ENCODE results near the gene SDC1. TPM values are rescaled to one million over a fixed set of nuclear protein-coding genes. Genes with fewer than 3 reads are reported as not detected.
"Not testable (repeated sequence)": the region's sequence is repeated elsewhere in the genome, so short reads cannot be mapped to it uniquely, and the experiment has no call there.

Gene SDC1
- total RNA-seq, 3 donors from 2014 or later = 0.33 to 0.73 (median 0.66) TPM

GRCh38 chr2:20235655-20236305 is 10.8 kb upstream of the SDC1 start:
- Mint-ChIP-seq H3K4me1 (ENCODE audit: low read depth) (no peaks in the 10 kb centered on the region), H3K36me3 (ENCODE audit: insufficient read depth) (no peaks in the 10 kb centered on the region), H3K27me3 (ENCODE audit: low read depth) (peaks cover 39% of the 10 kb centered on the region), H3K9me3 (no peaks in the 10 kb centered on the region), H3K4me3 (no peak overlapping the region)
- DNase-seq (no peak), ATAC-seq (no peak)

- not testable (repeated sequence) for ATAC-seq; H3K9me3 Mint-ChIP-seq; DNase-seq; H3K4me1 Mint-ChIP-seq (ENCODE audit: low read depth); H3K36me3 Mint-ChIP-seq (ENCODE audit: insufficient read depth); H3K4me3 Mint-ChIP-seq
- peaks cover 41% of the 10 kb centered on the region for H3K27me3 Mint-ChIP-seq (ENCODE audit: low read depth)
Observed at GRCh38 chr2:20234597-20234996, 9.7 kb upstream of the SDC1 start.

GRCh38 chr2:20232837-20233207 is 7.9 kb upstream of the SDC1 start:
- H3K9me3 Mint-ChIP-seq = no peaks in the 10 kb centered on the region
- DNase-seq (no peak), ATAC-seq (no peak)
- H3K27me3 Mint-ChIP-seq (ENCODE audit: low read depth) = peaks cover 40% of the 10 kb centered on the region
- H3K4me3 Mint-ChIP-seq = no peak overlapping the region
- no peaks in the 10 kb centered on the region for H3K4me1 Mint-ChIP-seq (ENCODE audit: low read depth)
- no peaks in the 10 kb centered on the region for H3K36me3 Mint-ChIP-seq (ENCODE audit: insufficient read depth)

- Mint-ChIP-seq H3K4me1 (ENCODE audit: low read depth) (no peaks in the 10 kb centered on the region), H3K9me3 (no peaks in the 10 kb centered on the region), H3K27me3 (ENCODE audit: low read depth) (peaks cover 38% of the 10 kb centered on the region), H3K4me3 (no peak overlapping the region), H3K36me3 (ENCODE audit: insufficient read depth) (no peaks in the 10 kb centered on the region)
- ATAC-seq (no peak), DNase-seq (no peak)
Observed at GRCh38 chr2:20231598-20232026, 6.7 kb upstream of the SDC1 start.

- Mint-ChIP-seq H3K4me1 (ENCODE audit: low read depth) (no peaks in the 10 kb centered on the region), H3K36me3 (ENCODE audit: insufficient read depth) (no peaks in the 10 kb centered on the region), H3K4me3 (no peak overlapping the region), H3K9me3 (no peaks in the 10 kb centered on the region), H3K27me3 (ENCODE audit: low read depth) (peaks cover 39% of the 10 kb centered on the region)
- ATAC-seq = no peak
- no peak for DNase-seq
Observed at GRCh38 chr2:20231159-20231558, 6.2 kb upstream of the SDC1 start.

DNA sequence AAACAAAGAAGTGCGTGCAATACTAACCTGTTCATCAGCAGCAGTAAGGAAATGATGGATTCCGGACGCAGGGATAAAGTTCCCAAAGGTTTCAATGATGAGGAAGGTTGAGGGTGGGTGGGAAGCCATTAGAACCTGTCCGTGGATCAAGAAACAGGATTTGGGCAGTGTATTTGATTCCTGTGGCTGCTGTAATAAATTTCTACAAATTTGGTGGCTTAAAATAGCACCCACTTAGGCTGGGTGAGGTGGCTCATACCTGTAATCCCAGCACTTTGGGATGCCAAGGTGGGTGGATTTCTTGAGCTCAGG is 5.1 kb upstream of the SDC1 start:
- Mint-ChIP-seq H3K9me3 (no peaks in the 10 kb centered on the region), H3K36me3 (ENCODE audit: insufficient read depth) (no peaks in the 10 kb centered on the region), H3K4me3 (no peak overlapping the region), H3K4me1 (ENCODE audit: low read depth) (peaks cover 3% of the 10 kb centered on the region), H3K27me3 (ENCODE audit: low read depth) (peaks cover 43% of the 10 kb centered on the region)
- DNase-seq (no peak), ATAC-seq (no peak)

GRCh38 chr2:20229322-20230113 is 4.6 kb upstream of the SDC1 start:
- DNase-seq (no peak), ATAC-seq (no peak)
- H3K27me3 Mint-ChIP-seq (ENCODE audit: low read depth) = peaks cover 43% of the 10 kb centered on the region
- no peak overlapping the region for H3K4me3 Mint-ChIP-seq
- no peaks in the 10 kb centered on the region for H3K9me3 Mint-ChIP-seq
- peaks cover 3% of the 10 kb centered on the region for H3K4me1 Mint-ChIP-seq (ENCODE audit: low read depth)
- H3K36me3 Mint-ChIP-seq (ENCODE audit: insufficient read depth) = no peaks in the 10 kb centered on the region

DNA sequence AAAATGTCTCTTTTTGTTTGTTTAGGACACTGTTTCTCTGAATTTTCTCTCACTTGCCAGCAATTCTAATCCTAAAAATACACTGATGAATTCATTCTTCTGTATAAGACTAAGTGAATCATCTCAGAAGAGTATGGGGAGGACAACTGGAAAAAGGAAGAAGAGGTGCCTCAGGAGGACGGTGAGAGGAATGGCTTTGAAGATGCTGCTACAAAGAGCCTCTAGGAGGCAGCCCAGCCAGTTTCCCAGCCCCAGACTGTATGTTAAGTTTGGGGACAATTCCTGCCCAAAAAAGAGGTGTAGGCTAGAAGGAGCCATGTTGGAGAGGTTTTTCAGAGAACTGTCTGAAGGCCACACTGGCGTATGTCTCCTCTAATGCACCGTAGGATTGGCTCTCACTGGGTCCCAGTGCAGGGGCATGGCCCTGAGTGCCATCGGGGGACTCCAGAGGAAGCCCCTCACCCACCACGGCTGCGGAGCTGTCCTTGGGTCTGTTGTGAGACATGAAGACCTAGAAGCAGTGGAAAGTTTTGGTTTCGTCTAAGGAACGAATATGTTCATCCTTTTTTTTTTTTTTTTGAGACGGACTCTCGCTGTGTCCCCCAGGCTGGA is 3.1 kb upstream of the SDC1 start:
- no peaks in the 10 kb centered on the region for H3K9me3 Mint-ChIP-seq
- peaks cover 4% of the 10 kb centered on the region for H3K4me1 Mint-ChIP-seq (ENCODE audit: low read depth)
- no peaks in the 10 kb centered on the region for H3K36me3 Mint-ChIP-seq (ENCODE audit: insufficient read depth)
- peaks cover 45% of the 10 kb centered on the region for H3K27me3 Mint-ChIP-seq (ENCODE audit: low read depth)
- DNase-seq (no peak), ATAC-seq (no peak)
- no peak overlapping the region for H3K4me3 Mint-ChIP-seq

DNA sequence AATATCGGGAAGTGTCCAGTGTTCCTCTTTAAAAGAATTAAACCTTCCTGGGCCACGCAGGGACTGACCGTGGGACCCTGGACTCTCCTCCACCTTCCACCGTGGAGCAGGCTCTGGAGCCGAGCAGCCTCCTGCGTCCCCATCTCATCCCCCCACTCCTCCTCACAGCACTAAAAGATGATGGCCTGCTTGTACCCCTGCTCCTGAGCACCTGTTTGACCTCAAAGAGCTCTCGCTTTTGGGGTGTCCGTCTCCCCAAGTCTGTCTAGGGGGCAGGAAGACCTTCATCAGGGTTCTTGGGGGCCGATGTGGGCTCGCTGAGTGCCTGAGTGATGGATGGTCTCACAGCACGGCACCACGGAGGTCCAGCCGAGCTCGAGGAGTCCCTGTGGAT is 1.2 kb upstream of the SDC1 start:
- no peaks in the 10 kb centered on the region for H3K9me3 Mint-ChIP-seq
- peaks cover 9% of the 10 kb centered on the region for H3K4me1 Mint-ChIP-seq (ENCODE audit: low read depth)
- peaks cover 53% of the 10 kb centered on the region for H3K27me3 Mint-ChIP-seq (ENCODE audit: low read depth)
- DNase-seq = no peak
- ATAC-seq = no peak
- H3K36me3 Mint-ChIP-seq (ENCODE audit: insufficient read depth) = no peaks in the 10 kb centered on the region
- H3K4me3 Mint-ChIP-seq = no peak overlapping the region

GRCh38 chr2:20225294-20226151 is 593 bp upstream of the SDC1 start:
- peaks cover 53% of the 10 kb centered on the region for H3K27me3 Mint-ChIP-seq (ENCODE audit: low read depth)
- H3K9me3 Mint-ChIP-seq = no peaks in the 10 kb centered on the region
- no peak for DNase-seq
- H3K4me3 Mint-ChIP-seq = peak overlapping the region; percentile 53
- no peaks in the 10 kb centered on the region for H3K36me3 Mint-ChIP-seq (ENCODE audit: insufficient read depth)
- ATAC-seq = peak; percentile 64 to 68
- peaks cover 9% of the 10 kb centered on the region for H3K4me1 Mint-ChIP-seq (ENCODE audit: low read depth)

DNA sequence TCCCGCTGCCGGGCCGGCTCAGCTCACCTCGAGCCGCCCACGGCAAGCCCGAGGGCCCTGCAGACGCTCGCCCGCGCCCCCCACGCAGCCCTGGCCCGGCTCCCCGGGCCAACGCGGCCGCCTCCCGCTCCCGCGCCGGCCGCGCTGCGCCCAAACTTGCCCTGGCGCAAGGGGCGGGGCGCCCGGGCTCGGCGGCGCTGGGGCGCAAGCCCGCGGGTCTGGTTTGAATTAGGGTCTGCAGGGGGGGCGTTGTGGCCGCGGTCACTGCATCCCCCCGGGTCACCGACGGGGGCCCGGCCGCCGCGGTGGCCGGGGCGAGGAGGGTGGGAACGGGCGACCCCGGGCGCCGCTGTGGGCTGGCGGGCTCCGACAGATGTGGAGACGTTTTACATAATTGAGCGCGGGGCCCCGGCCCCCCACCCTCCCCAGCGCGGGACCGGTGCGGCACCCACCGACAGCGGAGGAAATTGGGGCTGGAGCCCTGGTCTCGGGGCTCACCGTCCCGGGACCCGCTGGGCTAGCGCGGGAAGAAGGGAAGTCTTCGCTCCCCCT is 690 bp downstream of the SDC1 start:
- H3K4me3 Mint-ChIP-seq = no peak overlapping the region
- ATAC-seq (peak; percentile 38 to 39), DNase-seq (no peak)
- H3K27me3 Mint-ChIP-seq (ENCODE audit: low read depth) = peaks cover 60% of the 10 kb centered on the region
- H3K4me1 Mint-ChIP-seq (ENCODE audit: low read depth) = peaks cover 9% of the 10 kb centered on the region
- no peaks in the 10 kb centered on the region for H3K36me3 Mint-ChIP-seq (ENCODE audit: insufficient read depth)
- H3K9me3 Mint-ChIP-seq = no peaks in the 10 kb centered on the region

- H3K4me1 Mint-ChIP-seq (ENCODE audit: low read depth) = peaks cover 9% of the 10 kb centered on the region
Observed at GRCh38 chr2:20223407-20224163, 1.3 kb downstream of the SDC1 start.

DNA sequence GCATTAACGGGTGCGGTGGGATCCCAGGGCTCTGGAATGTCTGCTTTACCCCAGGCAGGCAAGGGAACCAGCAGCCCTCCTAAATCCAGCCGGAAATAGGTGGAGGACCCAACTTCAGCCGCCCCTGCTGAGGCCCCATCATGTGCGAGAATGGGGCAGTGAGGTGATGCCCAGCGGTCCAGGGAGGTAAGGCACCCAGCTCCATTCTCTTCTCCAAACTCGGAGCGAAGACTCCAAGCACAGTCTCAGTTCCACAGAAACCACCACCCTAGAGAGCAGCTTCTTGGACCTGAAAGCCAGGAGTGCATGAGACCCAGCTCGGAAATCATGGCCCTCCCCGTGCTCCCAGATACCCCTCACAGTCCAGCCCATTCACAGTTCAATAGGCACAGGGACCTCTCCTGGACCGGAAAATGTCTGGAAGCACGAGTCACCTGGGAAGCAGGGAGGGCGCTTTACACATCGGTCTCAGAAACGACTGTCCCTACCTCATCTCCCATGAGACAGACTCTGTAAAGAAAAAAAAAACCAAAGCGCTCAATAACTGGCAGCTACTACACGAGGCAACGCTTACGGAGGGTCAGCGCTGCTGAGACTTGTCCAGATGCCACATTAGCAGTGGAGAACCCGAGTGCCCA is 2.0 kb downstream of the SDC1 start:
- Mint-ChIP-seq H3K4me3 (peak overlapping the region; percentile 20), H3K36me3 (ENCODE audit: insufficient read depth) (no peaks in the 10 kb centered on the region), H3K27me3 (ENCODE audit: low read depth) (peaks cover 59% of the 10 kb centered on the region), H3K9me3 (no peaks in the 10 kb centered on the region), H3K4me1 (ENCODE audit: low read depth) (peaks cover 9% of the 10 kb centered on the region)
- no peak for DNase-seq
- ATAC-seq = no peak

More at GRCh38 chr2:20223407-20224163, 1.3 kb downstream of the SDC1 start:
- DNase-seq = no peak
- Mint-ChIP-seq H3K9me3 (no peaks in the 10 kb centered on the region), H3K36me3 (ENCODE audit: insufficient read depth) (no peaks in the 10 kb centered on the region), H3K4me3 (no peak overlapping the region), H3K27me3 (ENCODE audit: low read depth) (peaks cover 60% of the 10 kb centered on the region)
- ATAC-seq = peak; percentile 36 to 45
